Prostate gland (tissue), 2 donors: ENCODE results near the gene RPS25.

Experiments
- CTCF ChIP-seq, 4 experiments: fragments of 200-600 bp in 2 of 4; fragments of 450-650 bp in 2 of 4; sonication (generic) in 2 of 4; IDR thresholded peaks; 1 replicate in 3 of 4; 2 replicates in 1 of 4; pipeline ENCODE4 v1.5.1; 2016 to 2019; ENCODE audit warnings: antibody characterized with exemption in 4 of 4, mild to moderate bottlenecking in 2 of 4, moderate library complexity in 2 of 4
- POLR2A ChIP-seq: fragments of 450-650 bp; IDR thresholded peaks from one replicate; pipeline ENCODE4 v1.6.1; 2016; ENCODE audit warnings: antibody characterized with exemption, mild to moderate bottlenecking

GRCh38 chr11:119027561-119028345, 9.6 kb upstream of the RPS25 start:
- TF ChIP-seq POLR2A (no peak), CTCF (IDR thresholded peaks at IDR 0.05) (no peak)
